Stimulated activated effector memory CD8-positive, alpha-beta T cell treated with anti-CD3 and anti-CD28 coated beads, Interleukin-12 subunit alpha, Interleukin-12 subunit beta, amount 100 ng/mL, for 72 hours (primary cell): ENCODE measurements around the gene MSI2.

Experiments
- ATAC-seq: fragments of 150-1000 bp; cut with Tn5 transposase; 2 replicates; pipeline ENCODE4 v1.10.0; 2021
- DNase-seq, 2 donors: peaks; one replicate each; pipeline ENCODE4 v3.0.0; 2021 to 2022; ENCODE audit warnings: low spot score in 2 of 2
- H3K27ac Mint-ChIP-seq: one replicate; pipeline ENCODE4 v1.8.0; 2022; ENCODE audit warnings: mild to moderate bottlenecking, mixed read lengths
- H3K36me3 Mint-ChIP-seq: one replicate; pipeline ENCODE4 v1.8.0; 2022; ENCODE audit warnings: mild to moderate bottlenecking, mixed read lengths
- H3K4me1 Mint-ChIP-seq: one replicate; pipeline ENCODE4 v1.8.0; 2022; ENCODE audit warnings: mixed read lengths
- H3K4me3 Mint-ChIP-seq: one replicate; pipeline ENCODE4 v1.8.0; 2022; ENCODE audit warnings: mild to moderate bottlenecking, mixed read lengths
- H3K9me3 Mint-ChIP-seq: one replicate; pipeline ENCODE4 v1.8.0; 2022; ENCODE audit warnings: mixed read lengths

The MSI2 gene

DNA sequence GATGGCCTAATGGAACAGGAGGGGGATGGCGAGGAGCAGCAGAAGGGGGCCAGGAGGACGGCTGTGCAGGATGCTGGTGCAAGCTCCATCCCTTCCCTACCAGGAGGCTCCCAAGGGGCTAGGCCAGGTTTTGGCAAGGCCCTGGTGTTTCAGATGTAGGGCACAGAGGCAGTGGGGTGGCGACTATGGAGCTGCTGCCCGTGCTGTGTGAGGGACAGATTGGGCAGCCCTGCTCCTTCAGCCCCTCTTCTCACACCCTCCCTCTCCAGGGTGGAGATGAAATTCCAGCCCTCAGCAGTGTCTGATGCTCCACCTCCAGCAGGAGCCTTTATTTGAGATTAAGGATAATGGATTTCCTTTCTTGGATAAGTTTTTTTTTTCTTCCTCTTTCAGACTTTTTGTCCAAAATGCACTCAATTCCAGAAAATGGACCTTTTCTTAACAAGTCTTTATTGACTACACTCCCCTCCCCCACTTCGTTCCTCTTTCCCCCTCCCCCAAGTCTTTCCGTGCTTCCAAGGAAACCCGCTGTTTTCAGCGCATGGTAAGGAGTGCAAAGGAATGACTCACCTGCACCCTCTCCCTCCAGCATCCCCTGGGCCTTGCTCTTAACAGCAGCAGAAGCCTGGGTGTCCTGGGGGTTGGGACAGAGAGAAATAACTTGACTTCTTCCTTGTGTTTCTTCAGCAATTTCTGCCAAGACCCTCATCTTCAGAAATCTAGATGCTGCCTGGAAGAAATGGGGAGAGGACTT lies 393.6 kb downstream of the MSI2 start:
- Mint-ChIP-seq H3K9me3 (no peaks in the 10 kb centered on the region), H3K4me3 (no peak overlapping the region), H3K27ac (peak overlapping the region; percentile 41), H3K36me3 (peaks cover 19% of the 10 kb centered on the region), H3K4me1 (peaks cover 26% of the 10 kb centered on the region)
- no peak for ATAC-seq
- DNase-seq: no peak

DNA sequence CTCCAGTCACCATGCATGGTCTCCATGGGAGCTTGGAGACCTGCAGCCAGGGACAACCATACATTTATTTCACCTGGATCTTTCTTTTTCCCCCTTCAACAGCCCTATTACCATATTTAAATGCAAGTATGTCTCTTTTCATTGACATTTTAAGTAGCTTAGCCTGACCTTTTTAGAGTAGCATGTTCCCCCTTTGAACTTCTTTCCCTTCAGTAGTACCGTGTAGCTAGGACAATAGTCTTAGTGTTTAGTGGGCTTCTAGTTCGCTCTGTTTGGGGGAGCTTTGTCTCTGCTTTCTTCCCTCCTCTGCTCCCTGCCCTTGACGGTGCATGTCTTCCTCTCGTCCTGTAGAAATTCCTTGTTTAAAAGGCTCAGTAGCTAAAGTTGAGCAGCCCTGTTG lies 394.2 kb downstream of the MSI2 start:
- H3K27ac Mint-ChIP-seq: peak overlapping the region; percentile 41
- H3K36me3 Mint-ChIP-seq: peaks cover 19% of the 10 kb centered on the region
- H3K4me1 Mint-ChIP-seq: peaks cover 30% of the 10 kb centered on the region
- H3K4me3 Mint-ChIP-seq: no peak overlapping the region
- no peak for ATAC-seq
- no peaks in the 10 kb centered on the region for H3K9me3 Mint-ChIP-seq
- DNase-seq: no peak

GRCh38 chr17:57651451-57651850 lies 395.1 kb downstream of the MSI2 start:
- Mint-ChIP-seq H3K27ac (no peak overlapping the region), H3K4me3 (no peak overlapping the region), H3K4me1 (peaks cover 31% of the 10 kb centered on the region), H3K9me3 (no peaks in the 10 kb centered on the region), H3K36me3 (peaks cover 19% of the 10 kb centered on the region)
- ATAC-seq (no peak), DNase-seq (no peak)

DNA sequence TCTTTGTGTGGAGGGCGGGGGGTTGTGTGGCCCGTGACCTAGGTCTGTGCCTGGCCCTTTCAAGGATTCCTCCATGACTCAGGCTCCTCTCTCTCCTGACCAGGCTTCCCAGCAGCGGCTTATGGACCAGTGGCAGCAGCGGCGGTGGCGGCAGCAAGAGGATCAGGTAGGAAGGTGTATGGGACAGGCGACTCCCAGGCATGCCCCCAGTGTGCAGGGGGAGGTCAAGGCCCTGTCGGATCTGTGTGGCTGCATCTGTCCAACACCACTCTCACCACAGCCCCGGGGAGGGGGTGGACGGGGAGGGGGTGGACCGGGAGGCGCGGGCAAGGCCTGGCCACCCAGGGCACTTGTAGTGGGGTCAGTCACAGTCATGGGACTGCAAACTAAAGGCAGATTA lies 395.7 kb downstream of the MSI2 start:
- Mint-ChIP-seq H3K9me3 (no peaks in the 10 kb centered on the region), H3K4me3 (no peak overlapping the region), H3K36me3 (peaks cover 19% of the 10 kb centered on the region), H3K4me1 (peaks cover 33% of the 10 kb centered on the region), H3K27ac (no peak overlapping the region)
- ATAC-seq (no peak), DNase-seq (no peak)

GRCh38 chr17:57652811-57653210 lies 396.5 kb downstream of the MSI2 start:
- no peak overlapping the region for H3K4me3 Mint-ChIP-seq
- DNase-seq (no peak), ATAC-seq (no peak)
- H3K9me3 Mint-ChIP-seq: no peaks in the 10 kb centered on the region
- H3K27ac Mint-ChIP-seq: peak overlapping the region; percentile 69
- H3K4me1 Mint-ChIP-seq: peaks cover 37% of the 10 kb centered on the region
- peaks cover 19% of the 10 kb centered on the region for H3K36me3 Mint-ChIP-seq

- DNase-seq: no peak
- Mint-ChIP-seq H3K4me3 (no peak overlapping the region), H3K4me1 (peaks cover 37% of the 10 kb centered on the region), H3K27ac (peak overlapping the region; percentile 69), H3K9me3 (no peaks in the 10 kb centered on the region), H3K36me3 (peaks cover 19% of the 10 kb centered on the region)
- ATAC-seq: no peak
These were observed 397.0 kb downstream of the MSI2 start for GRCh38 chr17:57653279-57653678.

- H3K36me3 Mint-ChIP-seq: peaks cover 19% of the 10 kb centered on the region
- peak overlapping the region; percentile 69 for H3K27ac Mint-ChIP-seq
- ATAC-seq (peak; percentile 88), DNase-seq (no peak)
- peak overlapping the region; percentile 33 for H3K4me3 Mint-ChIP-seq
- no peaks in the 10 kb centered on the region for H3K9me3 Mint-ChIP-seq
- H3K4me1 Mint-ChIP-seq: peaks cover 43% of the 10 kb centered on the region
These were observed 397.9 kb downstream of the MSI2 start for GRCh38 chr17:57654040-57654775.

GRCh38 chr17:57655553-57655952 lies 399.2 kb downstream of the MSI2 start:
- H3K27ac Mint-ChIP-seq: no peak overlapping the region

GRCh38 chr17:57657211-57657610 lies 400.9 kb downstream of the MSI2 start:
- no peak for ATAC-seq
- peaks cover 49% of the 10 kb centered on the region for H3K4me1 Mint-ChIP-seq
- H3K4me3 Mint-ChIP-seq: no peak overlapping the region
- no peak for DNase-seq
- no peaks in the 10 kb centered on the region for H3K9me3 Mint-ChIP-seq
- peak overlapping the region; percentile 81 for H3K27ac Mint-ChIP-seq
- peaks cover 15% of the 10 kb centered on the region for H3K36me3 Mint-ChIP-seq

More at GRCh38 chr17:57655553-57655952, 399.2 kb downstream of the MSI2 start:
- peaks cover 43% of the 10 kb centered on the region for H3K4me1 Mint-ChIP-seq
- H3K9me3 Mint-ChIP-seq: no peaks in the 10 kb centered on the region
- DNase-seq (no peak), ATAC-seq (no peak)
- H3K36me3 Mint-ChIP-seq: peaks cover 17% of the 10 kb centered on the region
- H3K4me3 Mint-ChIP-seq: no peak overlapping the region

DNA sequence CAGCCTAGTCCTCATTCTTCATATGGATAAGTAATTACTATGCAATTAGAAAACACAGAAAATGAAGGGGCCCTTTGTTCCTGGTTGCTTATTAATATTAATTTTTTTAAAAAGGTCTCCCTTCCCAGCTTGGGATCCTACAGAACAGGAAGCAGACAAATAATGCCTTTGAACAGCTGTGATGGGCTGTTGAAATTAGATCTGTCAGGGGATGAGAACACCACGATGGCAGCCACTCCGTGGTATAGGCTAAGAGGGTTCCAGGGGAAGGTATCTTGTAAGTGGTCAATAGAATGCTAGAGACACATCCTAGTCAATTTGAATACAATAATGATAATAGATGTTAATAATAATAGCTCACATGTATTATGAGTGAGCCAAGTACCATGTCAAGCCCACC lies 405.7 kb downstream of the MSI2 start:
- H3K4me3 Mint-ChIP-seq: no peak overlapping the region
- H3K27ac Mint-ChIP-seq: peak overlapping the region; percentile 86
- ATAC-seq: no peak
- peaks cover 31% of the 10 kb centered on the region for H3K4me1 Mint-ChIP-seq
- no peaks in the 10 kb centered on the region for H3K9me3 Mint-ChIP-seq
- peaks cover 6% of the 10 kb centered on the region for H3K36me3 Mint-ChIP-seq
- DNase-seq: no peak

GRCh38 chr17:57662644-57663308 lies 406.5 kb downstream of the MSI2 start:
- DNase-seq: no peak
- peaks cover 27% of the 10 kb centered on the region for H3K4me1 Mint-ChIP-seq
- H3K9me3 Mint-ChIP-seq: no peaks in the 10 kb centered on the region
- peak; percentile 81 for ATAC-seq
- H3K36me3 Mint-ChIP-seq: peaks cover 6% of the 10 kb centered on the region
- H3K27ac Mint-ChIP-seq: peak overlapping the region; percentile 86
- H3K4me3 Mint-ChIP-seq: peak overlapping the region; percentile 33

DNA sequence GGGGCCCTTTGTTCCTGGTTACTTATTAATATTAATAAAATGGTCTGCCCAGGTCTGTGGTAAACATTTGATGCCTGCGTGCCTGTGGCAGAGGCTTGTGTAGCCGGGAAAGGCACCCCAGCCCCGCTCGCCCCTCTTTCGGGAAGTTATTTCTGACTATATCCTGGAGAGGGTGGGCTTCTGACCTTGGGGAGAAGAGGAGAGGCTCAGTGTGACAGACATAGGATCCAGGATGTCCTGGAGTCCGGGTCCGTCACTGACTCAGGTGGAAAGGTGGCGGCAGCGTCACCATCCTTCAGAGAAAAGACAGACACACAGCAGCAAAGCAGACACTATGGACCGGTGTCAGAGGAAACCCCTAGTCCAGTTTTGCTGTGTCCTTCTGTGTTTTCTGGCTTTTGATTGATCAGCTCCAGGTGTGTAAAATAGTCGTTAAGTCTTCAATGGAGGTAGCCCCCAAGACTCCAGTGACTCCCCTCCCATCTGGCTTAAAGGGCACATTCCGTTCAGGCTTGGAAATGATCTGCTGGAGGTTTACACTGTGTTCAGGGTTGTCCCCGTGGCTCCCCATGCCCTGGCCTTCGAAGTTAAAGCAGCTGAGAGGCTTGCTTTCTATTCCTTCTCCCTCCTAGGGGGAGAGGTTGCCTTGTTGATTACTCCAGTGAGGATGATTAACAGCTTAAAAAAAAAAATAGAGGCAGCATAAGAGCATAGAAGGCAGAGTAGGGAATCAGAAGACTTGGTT lies 407.2 kb downstream of the MSI2 start:
- DNase-seq: no peak
- Mint-ChIP-seq H3K4me3 (no peak overlapping the region), H3K36me3 (peaks cover 6% of the 10 kb centered on the region), H3K9me3 (no peaks in the 10 kb centered on the region), H3K4me1 (peaks cover 27% of the 10 kb centered on the region), H3K27ac (peak overlapping the region; percentile 86)
- no peak for ATAC-seq

- no peak for DNase-seq
- Mint-ChIP-seq H3K27ac (peak overlapping the region; percentile 86), H3K9me3 (no peaks in the 10 kb centered on the region), H3K4me1 (peaks cover 24% of the 10 kb centered on the region), H3K36me3 (peaks cover 6% of the 10 kb centered on the region), H3K4me3 (no peak overlapping the region)
- no peak for ATAC-seq
These were observed 408.8 kb downstream of the MSI2 start for GRCh38 chr17:57665128-57665527.

DNA sequence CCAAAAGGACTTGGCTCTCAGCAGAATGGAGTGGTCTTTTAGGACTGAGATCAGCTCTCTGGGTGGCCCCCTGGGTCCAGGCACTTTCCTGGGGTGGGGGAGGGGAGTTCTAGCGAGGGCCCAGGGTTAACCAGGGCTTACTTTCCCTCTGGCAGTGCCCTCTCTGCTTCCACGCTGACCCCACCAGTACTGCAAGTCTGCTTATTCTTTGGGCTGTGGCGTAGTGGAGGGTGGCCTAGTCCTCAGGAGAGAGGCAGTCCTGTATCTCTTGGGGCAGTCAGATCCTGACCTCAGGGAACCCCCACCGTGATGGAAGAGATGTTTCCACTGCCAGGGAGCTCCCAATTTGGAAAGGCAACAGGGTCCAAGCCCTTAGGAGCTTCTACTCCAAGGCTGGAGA lies 409.4 kb downstream of the MSI2 start:
- H3K4me1 Mint-ChIP-seq: peaks cover 30% of the 10 kb centered on the region
- no peak overlapping the region for H3K4me3 Mint-ChIP-seq
- ATAC-seq: no peak
- peaks cover 1% of the 10 kb centered on the region for H3K36me3 Mint-ChIP-seq
- no peaks in the 10 kb centered on the region for H3K9me3 Mint-ChIP-seq
- peak overlapping the region; percentile 89 for H3K27ac Mint-ChIP-seq
- no peak for DNase-seq
